SK-N-SH treated with all-trans-retinoic acid at 6 μM for 48 hours (cell line): ENCODE results near the gene BRF1.

Experiments
- ATAC-seq: fragments of 200-7000 bp; cut with Tn5 transposase; 3 replicates; pipeline ENCODE4 v1.9.1; 2020; ENCODE audit warnings: mild to moderate bottlenecking, moderate library complexity
- BACH2 ChIP-seq: fragments of 250-450 bp; sonication (Bioruptor Pico); IDR thresholded peaks from 2 replicates; pipeline ENCODE4 v1.9.0; 2021; ENCODE audit warnings: mild to moderate bottlenecking, borderline replicate concordance
- CSRNP3 ChIP-seq: fragments of 250-450 bp; sonication (Bioruptor Pico); IDR thresholded peaks from 2 replicates; pipeline ENCODE4 v1.5.1; 2021; ENCODE audit warnings: mild to moderate bottlenecking, moderate library complexity
- ESRRG ChIP-seq: fragments of 250-450 bp; sonication (Bioruptor Pico); IDR thresholded peaks from 2 replicates; pipeline ENCODE4 v1.6.1; 2021; ENCODE audit warnings: mild to moderate bottlenecking
- ISL1 ChIP-seq: fragments of 250-450 bp; sonication (Bioruptor Pico); IDR thresholded peaks from 2 replicates; pipeline ENCODE4 v2.1.2; 2022; ENCODE audit warnings: mild to moderate bottlenecking, moderate library complexity
- OSR1 ChIP-seq: fragments of 250-450 bp; sonication (Bioruptor Pico); IDR thresholded peaks from 2 replicates; pipeline ENCODE4 v1.8.0; 2022; ENCODE audit warnings: moderate library complexity, mild to moderate bottlenecking, inconsistent platforms
- PATZ1 ChIP-seq: fragments of 250-450 bp; sonication (Bioruptor Pico); IDR thresholded peaks from 2 replicates; pipeline ENCODE4 v1.8.0; 2020; ENCODE audit warnings: mild to moderate bottlenecking, moderate library complexity, borderline replicate concordance
- PPARA ChIP-seq: fragments of 250-450 bp; sonication (Bioruptor Pico); IDR thresholded peaks from 2 replicates; pipeline ENCODE4 v1.5.0; 2020; ENCODE audit warnings: mild to moderate bottlenecking, borderline replicate concordance
- RARB ChIP-seq: fragments of 250-450 bp; sonication (Bioruptor Pico); IDR thresholded peaks from 2 replicates; pipeline ENCODE4 v1.8.0; 2021; ENCODE audit warnings: mild to moderate bottlenecking, moderate library complexity
- TCF4 ChIP-seq: fragments of 250-450 bp; sonication (Bioruptor Pico); IDR thresholded peaks from 2 replicates; pipeline ENCODE4 v1.8.0; 2021; ENCODE audit warnings: mild to moderate bottlenecking, moderate library complexity, borderline replicate concordance
- TOX ChIP-seq: fragments of 250-450 bp; sonication (Bioruptor Pico); IDR thresholded peaks from 2 replicates; pipeline ENCODE4 v1.8.0; 2021; ENCODE audit warnings: mild to moderate bottlenecking, moderate library complexity, borderline replicate concordance
- ZC3H10 ChIP-seq: fragments of 250-450 bp; sonication (Bioruptor Pico); IDR thresholded peaks from 2 replicates; pipeline ENCODE4 v1.5.1; 2021; ENCODE audit warnings: mild to moderate bottlenecking, moderate library complexity
- ZFP3 ChIP-seq: fragments of 250-450 bp; sonication (Bioruptor Pico); IDR thresholded peaks from 2 replicates; pipeline ENCODE4 v1.5.0; 2020; ENCODE audit warnings: mild to moderate bottlenecking, moderate library complexity
- ZFP30 ChIP-seq: fragments of 450-650 bp; formaldehyde crosslinking; IDR thresholded peaks from 2 replicates; pipeline ENCODE4 v1.5.0; 2022; ENCODE audit warnings: mild to moderate bottlenecking, moderate library complexity
- ZNF565 ChIP-seq: fragments of 450-650 bp; formaldehyde crosslinking; conservative IDR thresholded peaks from 2 replicates; pipeline ENCODE4 v1.5.0; 2020; ENCODE audit warnings: low read depth, mild to moderate bottlenecking, moderate library complexity
- ZNF70 ChIP-seq: fragments of 450-650 bp; formaldehyde crosslinking; IDR thresholded peaks from 2 replicates; pipeline ENCODE4 v1.5.0; 2020; ENCODE audit warnings: mild to moderate bottlenecking, moderate library complexity
- ZNF8 ChIP-seq: fragments of 450-650 bp; formaldehyde crosslinking; IDR thresholded peaks from 2 replicates; pipeline ENCODE4 v1.5.0; 2020; ENCODE audit warnings: mild to moderate bottlenecking, moderate library complexity
- TF ChIP-seq, protein P1 (sequence below): fragments of 250-450 bp; sonication (Bioruptor Pico); IDR thresholded peaks from 2 replicates; pipeline ENCODE4 v1.5.1; 2020; ENCODE audit warnings: low read depth, mild to moderate bottlenecking, moderate library complexity
- TF ChIP-seq, protein P2 (sequence below): fragments of 250-450 bp; sonication (Bioruptor Pico); IDR thresholded peaks from 2 replicates; pipeline ENCODE4 v1.8.0; 2021; ENCODE audit warnings: low read depth, mild to moderate bottlenecking, moderate library complexity, borderline replicate concordance

The BRF1 gene

DNA sequence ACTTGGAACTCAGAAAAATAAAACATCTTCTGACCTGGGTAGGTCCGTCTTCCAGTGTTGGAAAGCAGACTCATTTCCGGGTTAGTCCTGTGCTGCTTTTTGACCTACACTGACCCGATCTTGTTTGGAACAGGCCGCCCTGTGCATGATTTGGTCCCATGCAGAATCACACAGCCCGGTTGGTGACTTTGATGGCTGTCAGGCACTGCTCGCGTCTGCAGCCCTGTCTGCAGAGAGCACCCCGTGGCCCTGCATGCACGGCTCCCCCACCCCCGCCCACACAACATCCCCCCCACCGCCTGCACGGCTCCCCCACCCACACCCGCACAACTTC, 45.4 kb upstream of the BRF1 start:
- ATAC-seq: no peak
- no peak for TF ChIP-seq ZFP30
- TF ChIP-seq ZNF70 (CRISPR knock-in tag): no peak
- TF ChIP-seq TCF4 (CRISPR knock-in tag): no peak
- no peak for TF ChIP-seq TOX (CRISPR knock-in tag)
- TF ChIP-seq ZNF565 (CRISPR knock-in tag): no peak
- no peak for TF ChIP-seq OSR1 (CRISPR knock-in tag)
- no peak for TF ChIP-seq CSRNP3 (CRISPR knock-in tag)
- no peak for TF ChIP-seq PATZ1 (CRISPR knock-in tag)
- no peak for TF ChIP-seq BACH2 (CRISPR knock-in tag)
- TF ChIP-seq PPARA (CRISPR knock-in tag): no peak

GRCh38 chr14:105343194-105343593, 42.4 kb upstream of the BRF1 start:
- TF ChIP-seq ZFP3 (CRISPR knock-in tag) (no peak), ZFP30 (no peak), ESRRG (CRISPR knock-in tag) (no peak), TOX (CRISPR knock-in tag) (no peak), ZNF70 (CRISPR knock-in tag) (no peak), ZNF8 (CRISPR knock-in tag) (no peak), ZC3H10 (CRISPR knock-in tag) (no peak), TCF4 (CRISPR knock-in tag) (no peak; the same call in 1 of the 2 replicates), RARB (CRISPR knock-in tag) (no peak), ISL1 (CRISPR knock-in tag) (no peak), BACH2 (CRISPR knock-in tag) (no peak)
- ATAC-seq: peak; percentile 31; the same call in 1 of the 3 replicates

- TF ChIP-seq ZFP3 (CRISPR knock-in tag) (no peak), ESRRG (CRISPR knock-in tag) (no peak), ZC3H10 (CRISPR knock-in tag) (no peak), CSRNP3 (CRISPR knock-in tag) (no peak), BACH2 (CRISPR knock-in tag) (no peak), ZFP30 (no peak)
- TF ChIP-seq, protein P1, sequence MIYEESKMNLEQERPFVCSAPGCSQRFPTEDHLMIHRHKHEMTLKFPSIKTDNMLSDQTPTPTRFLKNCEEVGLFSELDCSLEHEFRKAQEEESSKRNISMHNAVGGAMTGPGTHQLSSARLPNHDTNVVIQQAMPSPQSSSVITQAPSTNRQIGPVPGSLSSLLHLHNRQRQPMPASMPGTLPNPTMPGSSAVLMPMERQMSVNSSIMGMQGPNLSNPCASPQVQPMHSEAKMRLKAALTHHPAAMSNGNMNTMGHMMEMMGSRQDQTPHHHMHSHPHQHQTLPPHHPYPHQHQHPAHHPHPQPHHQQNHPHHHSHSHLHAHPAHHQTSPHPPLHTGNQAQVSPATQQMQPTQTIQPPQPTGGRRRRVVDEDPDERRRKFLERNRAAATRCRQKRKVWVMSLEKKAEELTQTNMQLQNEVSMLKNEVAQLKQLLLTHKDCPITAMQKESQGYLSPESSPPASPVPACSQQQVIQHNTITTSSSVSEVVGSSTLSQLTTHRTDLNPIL: no peak
- TF ChIP-seq, protein P2, sequence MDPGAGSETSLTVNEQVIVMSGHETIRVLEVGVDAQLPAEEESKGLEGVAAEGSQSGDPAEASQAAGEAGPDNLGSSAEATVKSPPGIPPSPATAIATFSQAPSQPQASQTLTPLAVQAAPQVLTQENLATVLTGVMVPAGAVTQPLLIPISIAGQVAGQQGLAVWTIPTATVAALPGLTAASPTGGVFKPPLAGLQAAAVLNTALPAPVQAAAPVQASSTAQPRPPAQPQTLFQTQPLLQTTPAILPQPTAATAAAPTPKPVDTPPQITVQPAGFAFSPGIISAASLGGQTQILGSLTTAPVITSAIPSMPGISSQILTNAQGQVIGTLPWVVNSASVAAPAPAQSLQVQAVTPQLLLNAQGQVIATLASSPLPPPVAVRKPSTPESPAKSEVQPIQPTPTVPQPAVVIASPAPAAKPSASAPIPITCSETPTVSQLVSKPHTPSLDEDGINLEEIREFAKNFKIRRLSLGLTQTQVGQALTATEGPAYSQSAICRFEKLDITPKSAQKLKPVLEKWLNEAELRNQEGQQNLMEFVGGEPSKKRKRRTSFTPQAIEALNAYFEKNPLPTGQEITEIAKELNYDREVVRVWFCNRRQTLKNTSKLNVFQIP: no peak
- ATAC-seq: no peak
Measured at GRCh38 chr14:105340821-105341733, 40.3 kb upstream of the BRF1 start.
